ENCODE measurements around the gene HAVCR2.

GRCh38 chr5:157137691-157138090 lies 28.8 kb upstream of the HAVCR2 start:
- no peak for TF ChIP-seq CTCF (IDR thresholded peaks at IDR 0.05)
- TF ChIP-seq POLR2A (IDR thresholded peaks at IDR 0.05) = no peak
